GM12892 (cell line): ENCODE results near the gene SNRPB.

Experiments
- POLR2A ChIP-seq: IDR thresholded peaks from 2 replicates; pipeline ENCODE4 v1.6.1; 2011; ENCODE audit warnings: low read depth, low read length, control low read depth
- POLR2AphosphoS5 ChIP-seq: IDR thresholded peaks from 2 replicates; pipeline ENCODE4 v1.6.1; 2011; ENCODE audit warnings: low read depth, low read length, control low read depth
- TAF1 ChIP-seq: IDR thresholded peaks from 2 replicates; pipeline ENCODE4 v1.6.1; 2011; ENCODE audit warnings: low read depth, mild to moderate bottlenecking, control low read depth, low read length, borderline replicate concordance

- TF ChIP-seq POLR2AphosphoS5 (no peak), POLR2A (no peak), TAF1 (no peak)
These were observed 5.5 kb upstream of the SNRPB start for GRCh38 chr20:2475850-2476741.
